HepG2 (cell line): ENCODE results near the gene ERBB4. TPM values are rescaled to one million over a fixed set of nuclear protein-coding genes. Genes with fewer than 3 reads are reported as not detected.

Source experiments
- ATAC-seq: fragments of 200-7000 bp; cut with Tn5 transposase; 3 replicates; pipeline ENCODE4 v1.9.1; 2020; ENCODE audit warnings: mild to moderate bottlenecking, moderate library complexity
- BruUV-seq: library from RNA; stranded (reverse); fragments of 400-500 nt; replicated peaks from 2 replicates; lab custom pipeline; 2021; lab: Mats Ljungman, UMichigan
- CTCF ChIA-PET: fragments of 300-600 bp; formaldehyde crosslinking; extraction: SDS; loops from one replicate; lab custom pipeline; 2021; ENCODE audit warnings: low total read pairs, inconsistent platforms, low intra/inter-chr PET ratio; lab: Yijun Ruan, JAX
- POLR2A ChIA-PET: fragments of 350-600 bp; sonication (Branson Sonifier 250); formaldehyde crosslinking; loops from one replicate; lab custom pipeline; 2020; ENCODE audit warnings: antibody characterized with exemption, inconsistent platforms; lab: Yijun Ruan, JAX
- DNase-seq: peaks from one replicate; pipeline ENCODE4 v3.0.0-alpha.2; 2015; ENCODE audit warnings: low spot score
- FAIRE-seq: peaks from 3 replicates; lab custom pipeline; 2011; peaks lifted over from hg19 to GRCh38; lab: Jason Lieb, UNC
- H2AFZ ChIP-seq: one replicate; pipeline ENCODE4 v1.6.1; 2011; ENCODE audit warnings: low read length, inconsistent platforms
- H3K27ac ChIP-seq: fragments of 300-600 bp; 3 replicates; pipeline ENCODE4 v1.8.0; 2011; ENCODE audit warnings: mixed run types, mild to moderate bottlenecking, mixed read lengths, low read length, inconsistent platforms; ENCODE audit not compliant: insufficient read depth; ENCODE audit errors: extremely low read length
- H3K27me3 ChIP-seq, 2 experiments: fragments of 200-600 bp in 1 of 2; 2 replicates in 1 of 2; 3 replicates in 1 of 2; pipeline versions ENCODE4 v1.6.0 to v1.8.0; 2011; ENCODE audit warnings: low read length in 2 of 2, mild to moderate bottlenecking in 2 of 2, moderate library complexity in 2 of 2, inconsistent platforms in 1 of 2; ENCODE audit not compliant: insufficient read depth in 2 of 2, control insufficient read depth in 1 of 2
- H3K36me3 ChIP-seq, 2 experiments: fragments of 200-600 bp in 1 of 2; replicated peaks in 1 of 2; 2 replicates in 1 of 2; 3 replicates in 1 of 2; pipeline versions ENCODE4 v1.5.1 to v1.8.0; 2011; ENCODE audit warnings: low read length in 2 of 2, inconsistent platforms in 1 of 2; ENCODE audit not compliant: insufficient read depth in 2 of 2, control insufficient read depth in 1 of 2
- H3K4me1 ChIP-seq: 2 replicates; pipeline ENCODE4 v1.5.1; 2012; ENCODE audit warnings: low read length, inconsistent platforms; ENCODE audit not compliant: insufficient read depth
- H3K4me2 ChIP-seq: 2 replicates; pipeline ENCODE4 v1.6.0; 2011; ENCODE audit warnings: low read depth, low read length, inconsistent platforms
- H3K4me3 ChIP-seq, 3 experiments: fragments of 200-600 bp in 1 of 3; sonication (generic), shearing (Covaris generic) in 1 of 3; replicated peaks in 1 of 3; 2 replicates each; pipeline ENCODE4 v1.5.1; 2011 to 2016; ENCODE audit warnings: low read length in 3 of 3, inconsistent platforms in 2 of 3, low read depth in 2 of 3, mild to moderate bottlenecking in 2 of 3, control low read depth in 1 of 3, mixed read lengths in 1 of 3; ENCODE audit not compliant: insufficient read depth in 1 of 3
- H3K79me2 ChIP-seq: one replicate; pipeline ENCODE4 v1.6.1; 2011; ENCODE audit warnings: low read length, inconsistent platforms; ENCODE audit not compliant: insufficient read depth
- H3K9ac ChIP-seq: 2 replicates; pipeline ENCODE4 v1.6.0; 2011; ENCODE audit warnings: mild to moderate bottlenecking, low read depth, low read length, inconsistent platforms; ENCODE audit not compliant: insufficient read depth
- H3K9me3 ChIP-seq: 2 replicates; pipeline ENCODE4 v1.5.1; 2012; ENCODE audit warnings: mild to moderate bottlenecking, low read length
- H4K20me1 ChIP-seq: 2 replicates; pipeline ENCODE4 v1.6.0; 2011; ENCODE audit warnings: inconsistent platforms, mild to moderate bottlenecking, low read length, moderate library complexity; ENCODE audit not compliant: insufficient read depth
- AGO1 ChIP-seq: fragments of 200-400 bp; formaldehyde crosslinking; IDR thresholded peaks from 2 replicates; pipeline ENCODE4 v1.6.1; 2017; ENCODE audit warnings: mild to moderate bottlenecking, low read depth, low read length, moderate library complexity; ENCODE audit not compliant: poor library complexity, severe bottlenecking
- ATF7 ChIP-seq, 2 experiments: fragments of 450-650 bp in 1 of 2; sonication (generic) in 1 of 2; formaldehyde crosslinking in 1 of 2; IDR thresholded peaks; 2 replicates each; pipeline versions ENCODE4 v1.4.0 to v1.6.1; 2016 to 2020; ENCODE audit warnings: antibody characterized with exemption in 1 of 2, mild to moderate bottlenecking in 1 of 2, missing genetic modification reagents in 1 of 2
- ATF7-NPFF ChIP-seq: sonication (generic); formaldehyde crosslinking; IDR thresholded peaks from 2 replicates; pipeline ENCODE4 v1.8.1; 2023; ENCODE audit warnings: mild to moderate bottlenecking, low read depth, missing genetic modification reagents, moderate library complexity
- CREB1 ChIP-seq, 2 experiments: fragments of 450-650 bp in 1 of 2; IDR thresholded peaks; 2 replicates each; pipeline ENCODE4 v1.6.1; 2016 to 2017; ENCODE audit warnings: control low read depth in 1 of 2, mild to moderate bottlenecking in 1 of 2, missing compliant biosample characterization in 1 of 2, missing genetic modification characterization in 1 of 2
- HNRNPH1 ChIP-seq: fragments of 200-400 bp; formaldehyde crosslinking; optimal IDR thresholded peaks from 2 replicates; pipeline ENCODE3; 2017; ENCODE audit warnings: mild to moderate bottlenecking, low read depth, low read length
- ZKSCAN5 ChIP-seq: sonication (generic); formaldehyde crosslinking; IDR thresholded peaks from 2 replicates; pipeline ENCODE4 v1.5.1; 2020; ENCODE audit warnings: mild to moderate bottlenecking, missing genetic modification reagents
- ZNF333 ChIP-seq: sonication (generic); formaldehyde crosslinking; IDR thresholded peaks from 2 replicates; pipeline ENCODE4 v1.4.0; 2020; ENCODE audit warnings: mild to moderate bottlenecking, missing genetic modification reagents, borderline replicate concordance
- ZNF747 ChIP-seq: sonication (generic); formaldehyde crosslinking; IDR thresholded peaks from 2 replicates; pipeline ENCODE4 v1.8.1; 2023; ENCODE audit warnings: missing genetic modification reagents, mild to moderate bottlenecking, borderline replicate concordance
- WGBS: methylation state at CpG from one replicate; pipeline ENCODE4 v1.1.6; 2017; ENCODE audit warnings: low lambda C conversion rate; 5-methylcytosine and 5-hydroxymethylcytosine counted together
- in situ Hi-C: cut with HindIII; loops from 2 replicates; pipeline ENCODE4 v1.10.0; 2017; ENCODE audit warnings: low pct_unique_long_range_greater_than_20kb; ENCODE audit not compliant: extremely low pct_ligation_motif_present
- intact Hi-C: fragments of 100-400 bp; cut with micrococcal nuclease; formaldehyde crosslinking; loops from one replicate; pipeline ENCODE4 v1.10.0; 2022; ENCODE audit not compliant: unreplicated experiment
- polyA plus RNA-seq, 8 experiments: library from polyadenylated mRNA; depleted of rRNA in 3 of 8; stranded (reverse) in 7 of 8; unstranded in 1 of 8; fragments of >200 nt; fragmentation: Illumina TruSeq in 4 of 8; extraction: Trizol in 4 of 8; gene quantifications; 2 replicates each; pipeline versions ENCODE4 v1.2.1 to v1.2.3, GENCODE V29; 2011 to 2016; ENCODE audit warnings: low read depth in 4 of 8, missing spikeins in 1 of 8, mixed read lengths in 1 of 8; ENCODE audit not compliant: insufficient read depth in 1 of 8
- total RNA-seq, 5 experiments: library from RNA; depleted of rRNA; stranded (reverse); fragments of >200 nt; fragmentation: Illumina TruSeq; extraction: Trizol; gene quantifications; 2 replicates each; pipeline ENCODE4 v1.2.3, GENCODE V29; 2016; ENCODE audit warnings: low read depth in 1 of 5
- TF ChIP-seq, protein P1 (sequence below): sonication (generic); formaldehyde crosslinking; IDR thresholded peaks from 2 replicates; pipeline ENCODE4 v1.4.0; 2020; ENCODE audit warnings: low read depth, missing genetic modification reagents
- TF ChIP-seq, protein P2 (sequence below): sonication (generic); IDR thresholded peaks from 2 replicates; pipeline ENCODE4 v1.6.1; 2016; ENCODE audit warnings: low read depth, borderline replicate concordance
- TF ChIP-seq, protein P3 (sequence below): sonication (generic); formaldehyde crosslinking; IDR thresholded peaks from one replicate; pipeline ENCODE4 v1.5.1; 2020; ENCODE audit warnings: mild to moderate bottlenecking, missing genetic modification reagents; ENCODE audit errors: not compliant biosample characterization

ERBB4 gene
- total and polyA plus RNA-seq, 2 of the 13 experiments (the other 11 are each of a cell fraction or from before 2014, with no cell fraction given): not detected

DNA sequence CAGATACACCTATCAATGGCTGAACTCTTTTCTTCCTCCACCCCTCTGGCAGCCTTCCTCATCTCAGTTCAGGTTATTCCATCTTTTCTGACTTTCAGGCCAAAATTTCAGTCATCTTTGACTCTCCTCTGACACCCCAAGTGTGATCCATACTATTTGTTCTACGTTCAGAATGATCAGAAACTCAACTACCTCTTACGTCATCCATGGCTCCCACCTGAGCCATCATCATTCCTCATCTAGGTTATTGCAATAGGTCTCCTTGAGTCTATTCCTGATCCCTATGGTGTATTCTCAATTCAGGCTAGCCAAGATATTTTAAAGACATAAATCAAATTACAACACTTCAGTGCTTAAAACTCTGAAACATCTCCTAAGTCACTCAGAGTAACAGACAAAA lies 589.7 kb downstream of the ERBB4 start:
- Histone ChIP-seq H3K27me3 (no peaks in the 10 kb centered on the region), H3K36me3 (no peaks in the 10 kb centered on the region), H3K27ac (no peak overlapping the region), H4K20me1 (no peaks in the 10 kb centered on the region), H3K4me3 (no peak overlapping the region), H3K9me3 (peaks cover 18% of the 10 kb centered on the region; the same call in 1 of the 2 replicates), H3K9ac (no peak overlapping the region), H2AFZ (no peak overlapping the region), H3K79me2 (no peaks in the 10 kb centered on the region), H3K4me1 (no peaks in the 10 kb centered on the region), H3K4me2 (no peak overlapping the region)
- ChIA-PET CTCF (no interaction called here), POLR2A (no interaction called here)
- 2% methylated on average over 2 of the region's 2 CpGs for WGBS
- no TSS peak for BruUV-seq
- no peak for FAIRE-seq
- ATAC-seq: no peak
- in situ Hi-C loops: no loop called here
- intact Hi-C loops: no loop called here
- DNase-seq: no peak
- TF ChIP-seq CREB1 (IDR thresholded peaks at IDR 0.05) (peak; percentile 81), CREB1 (CRISPR knock-in tag; IDR thresholded peaks at IDR 0.05) (no peak), ATF7-NPFF (CRISPR knock-in tag) (no peak), ZKSCAN5 (CRISPR knock-in tag) (no peak), ZNF747 (CRISPR knock-in tag) (no peak), HNRNPH1 (no peak), ZNF333 (no peak), AGO1 (no peak), ATF7 (IDR thresholded peaks at IDR 0.05) (peak; percentile 82), ATF7 (CRISPR knock-in tag; IDR thresholded peaks at IDR 0.05) (no peak)
- TF ChIP-seq, protein P1, sequence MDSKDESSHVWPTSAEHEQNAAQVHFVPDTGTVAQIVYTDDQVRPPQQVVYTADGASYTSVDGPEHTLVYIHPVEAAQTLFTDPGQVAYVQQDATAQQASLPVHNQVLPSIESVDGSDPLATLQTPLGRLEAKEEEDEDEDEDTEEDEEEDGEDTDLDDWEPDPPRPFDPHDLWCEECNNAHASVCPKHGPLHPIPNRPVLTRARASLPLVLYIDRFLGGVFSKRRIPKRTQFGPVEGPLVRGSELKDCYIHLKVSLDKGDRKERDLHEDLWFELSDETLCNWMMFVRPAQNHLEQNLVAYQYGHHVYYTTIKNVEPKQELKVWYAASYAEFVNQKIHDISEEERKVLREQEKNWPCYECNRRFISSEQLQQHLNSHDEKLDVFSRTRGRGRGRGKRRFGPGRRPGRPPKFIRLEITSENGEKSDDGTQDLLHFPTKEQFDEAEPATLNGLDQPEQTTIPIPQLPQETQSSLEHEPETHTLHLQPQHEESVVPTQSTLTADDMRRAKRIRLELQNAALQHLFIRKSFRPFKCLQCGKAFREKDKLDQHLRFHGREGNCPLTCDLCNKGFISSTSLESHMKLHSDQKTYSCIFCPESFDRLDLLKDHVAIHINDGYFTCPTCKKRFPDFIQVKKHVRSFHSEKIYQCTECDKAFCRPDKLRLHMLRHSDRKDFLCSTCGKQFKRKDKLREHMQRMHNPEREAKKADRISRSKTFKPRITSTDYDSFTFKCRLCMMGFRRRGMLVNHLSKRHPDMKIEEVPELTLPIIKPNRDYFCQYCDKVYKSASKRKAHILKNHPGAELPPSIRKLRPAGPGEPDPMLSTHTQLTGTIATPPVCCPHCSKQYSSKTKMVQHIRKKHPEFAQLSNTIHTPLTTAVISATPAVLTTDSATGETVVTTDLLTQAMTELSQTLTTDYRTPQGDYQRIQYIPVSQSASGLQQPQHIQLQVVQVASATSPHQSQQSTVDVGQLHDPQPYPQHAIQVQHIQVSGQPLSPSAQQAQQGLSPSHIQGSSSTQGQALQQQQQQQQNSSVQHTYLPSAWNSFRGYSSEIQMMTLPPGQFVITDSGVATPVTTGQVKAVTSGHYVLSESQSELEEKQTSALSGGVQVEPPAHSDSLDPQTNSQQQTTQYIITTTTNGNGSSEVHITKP (CRISPR knock-in tag): no peak
- TF ChIP-seq, protein P2, sequence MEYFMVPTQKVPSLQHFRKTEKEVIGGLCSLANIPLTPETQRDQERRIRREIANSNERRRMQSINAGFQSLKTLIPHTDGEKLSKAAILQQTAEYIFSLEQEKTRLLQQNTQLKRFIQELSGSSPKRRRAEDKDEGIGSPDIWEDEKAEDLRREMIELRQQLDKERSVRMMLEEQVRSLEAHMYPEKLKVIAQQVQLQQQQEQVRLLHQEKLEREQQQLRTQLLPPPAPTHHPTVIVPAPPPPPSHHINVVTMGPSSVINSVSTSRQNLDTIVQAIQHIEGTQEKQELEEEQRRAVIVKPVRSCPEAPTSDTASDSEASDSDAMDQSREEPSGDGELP: no peak
- TF ChIP-seq, protein P3, sequence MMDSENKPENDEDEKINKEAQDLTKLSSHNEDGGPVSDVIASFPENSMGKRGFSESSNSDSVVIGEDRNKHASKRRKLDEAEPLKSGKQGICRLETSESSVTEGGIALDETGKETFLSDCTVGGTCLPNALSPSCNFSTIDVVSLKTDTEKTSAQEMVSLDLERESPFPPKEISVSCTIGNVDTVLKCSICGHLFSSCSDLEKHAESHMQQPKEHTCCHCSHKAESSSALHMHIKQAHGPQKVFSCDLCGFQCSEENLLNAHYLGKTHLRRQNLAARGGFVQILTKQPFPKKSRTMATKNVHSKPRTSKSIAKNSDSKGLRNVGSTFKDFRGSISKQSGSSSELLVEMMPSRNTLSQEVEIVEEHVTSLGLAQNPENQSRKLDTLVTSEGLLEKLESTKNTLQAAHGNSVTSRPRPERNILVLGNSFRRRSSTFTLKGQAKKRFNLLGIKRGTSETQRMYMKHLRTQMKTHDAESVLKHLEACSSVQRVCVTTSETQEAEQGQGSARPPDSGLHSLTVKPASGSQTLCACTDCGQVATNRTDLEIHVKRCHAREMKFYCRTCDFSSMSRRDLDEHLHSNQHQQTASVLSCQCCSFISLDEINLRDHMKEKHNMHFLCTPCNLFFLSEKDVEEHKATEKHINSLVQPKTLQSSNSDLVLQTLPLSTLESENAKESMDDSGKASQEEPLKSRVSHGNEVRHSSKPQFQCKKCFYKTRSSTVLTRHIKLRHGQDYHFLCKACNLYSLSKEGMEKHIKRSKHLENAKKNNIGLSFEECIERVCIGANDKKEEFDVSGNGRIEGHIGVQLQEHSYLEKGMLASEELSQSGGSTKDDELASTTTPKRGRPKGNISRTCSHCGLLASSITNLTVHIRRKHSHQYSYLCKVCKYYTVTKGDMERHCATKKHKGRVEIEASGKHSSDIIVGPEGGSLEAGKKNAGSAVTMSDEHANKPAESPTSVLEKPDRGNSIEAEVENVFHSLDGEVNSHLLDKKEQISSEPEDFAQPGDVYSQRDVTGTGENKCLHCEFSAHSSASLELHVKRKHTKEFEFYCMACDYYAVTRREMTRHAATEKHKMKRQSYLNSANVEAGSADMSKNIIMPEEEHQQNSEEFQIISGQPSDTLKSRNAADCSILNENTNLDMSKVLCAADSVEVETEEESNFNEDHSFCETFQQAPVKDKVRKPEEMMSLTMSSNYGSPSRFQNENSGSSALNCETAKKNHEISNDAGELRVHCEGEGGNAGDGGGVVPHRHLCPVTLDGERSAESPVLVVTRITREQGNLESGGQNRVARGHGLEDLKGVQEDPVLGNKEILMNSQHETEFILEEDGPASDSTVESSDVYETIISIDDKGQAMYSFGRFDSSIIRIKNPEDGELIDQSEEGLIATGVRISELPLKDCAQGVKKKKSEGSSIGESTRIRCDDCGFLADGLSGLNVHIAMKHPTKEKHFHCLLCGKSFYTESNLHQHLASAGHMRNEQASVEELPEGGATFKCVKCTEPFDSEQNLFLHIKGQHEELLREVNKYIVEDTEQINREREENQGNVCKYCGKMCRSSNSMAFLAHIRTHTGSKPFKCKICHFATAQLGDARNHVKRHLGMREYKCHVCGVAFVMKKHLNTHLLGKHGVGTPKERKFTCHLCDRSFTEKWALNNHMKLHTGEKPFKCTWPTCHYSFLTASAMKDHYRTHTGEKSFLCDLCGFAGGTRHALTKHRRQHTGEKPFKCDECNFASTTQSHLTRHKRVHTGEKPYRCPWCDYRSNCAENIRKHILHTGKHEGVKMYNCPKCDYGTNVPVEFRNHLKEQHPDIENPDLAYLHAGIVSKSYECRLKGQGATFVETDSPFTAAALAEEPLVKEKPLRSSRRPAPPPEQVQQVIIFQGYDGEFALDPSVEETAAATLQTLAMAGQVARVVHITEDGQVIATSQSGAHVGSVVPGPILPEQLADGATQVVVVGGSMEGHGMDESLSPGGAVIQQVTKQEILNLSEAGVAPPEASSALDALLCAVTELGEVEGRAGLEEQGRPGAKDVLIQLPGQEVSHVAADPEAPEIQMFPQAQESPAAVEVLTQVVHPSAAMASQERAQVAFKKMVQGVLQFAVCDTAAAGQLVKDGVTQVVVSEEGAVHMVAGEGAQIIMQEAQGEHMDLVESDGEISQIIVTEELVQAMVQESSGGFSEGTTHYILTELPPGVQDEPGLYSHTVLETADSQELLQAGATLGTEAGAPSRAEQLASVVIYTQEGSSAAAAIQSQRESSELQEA: no peak
